K562 (cell line): ENCODE measurements around the gene MAGIX. TPM values are rescaled to one million over a fixed set of nuclear protein-coding genes. Genes with fewer than 3 reads are reported as not detected.

ENCODE experiments used
- ATAC-seq: fragments of 200-7000 bp; cut with Tn5 transposase; 3 replicates; pipeline ENCODE4 v1.9.1; 2020; ENCODE audit warnings: moderate library complexity
- BruUV-seq: library from RNA; stranded (reverse); fragments of 400-500 nt; replicated peaks from 2 replicates; lab custom pipeline; 2021; lab: Mats Ljungman, UMichigan
- CTCF ChIA-PET: fragments of 300-600 bp; formaldehyde crosslinking; extraction: SDS; loops from one replicate; lab custom pipeline; 2021; ENCODE audit warnings: low intra/inter-chr PET ratio; lab: Yijun Ruan, JAX
- POLR2A ChIA-PET: fragments of 300-600, 350-650 bp; sonication (Branson Sonifier 250); formaldehyde crosslinking; extraction: SDS; loops from one replicate; lab custom pipeline; 2021; ENCODE audit warnings: antibody characterized with exemption, inconsistent platforms; lab: Yijun Ruan, JAX
- DNase-seq, 4 experiments: peaks; one replicate each; pipeline versions ENCODE4 v3.0.0 to v3.0.0-alpha.2; 2011 to 2018; ENCODE audit warnings: low spot score in 3 of 4, mixed read lengths in 3 of 4; ENCODE audit errors: extremely low read depth in 1 of 4
- FAIRE-seq: peaks from 2 replicates; lab custom pipeline; 2011; peaks lifted over from hg19 to GRCh38; lab: Jason Lieb, UNC
- H2AFZ ChIP-seq: 2 replicates; pipeline ENCODE4 v1.6.0; 2011; ENCODE audit warnings: low read depth, low read length, control low read depth, inconsistent platforms
- H3K27ac ChIP-seq: fragments of 200-600 bp; 3 replicates; pipeline ENCODE4 v1.8.0; 2011; ENCODE audit warnings: low read depth, mild to moderate bottlenecking, control low read depth, inconsistent platforms, low read length, moderate library complexity, mixed read lengths; ENCODE audit errors: extremely low read depth
- H3K27me3 ChIP-seq, 2 experiments: fragments of 300-600 bp in 1 of 2; 2 replicates in 1 of 2; 3 replicates in 1 of 2; pipeline versions ENCODE4 v1.6.0 to v1.8.0; 2011; ENCODE audit warnings: inconsistent platforms in 2 of 2, low read length in 2 of 2, mild to moderate bottlenecking in 1 of 2, mixed read lengths in 1 of 2, moderate library complexity in 1 of 2; ENCODE audit not compliant: control insufficient read depth in 2 of 2, insufficient read depth in 2 of 2
- H3K36me3 ChIP-seq: fragments of 300-600 bp; 3 replicates; pipeline ENCODE4 v1.8.0; 2011; ENCODE audit warnings: mild to moderate bottlenecking, low read length, inconsistent platforms; ENCODE audit not compliant: control insufficient read depth, insufficient read depth
- H3K4me1 ChIP-seq, 2 experiments: fragments of 200-600 bp in 1 of 2; replicated peaks in 1 of 2; 2 replicates in 1 of 2; 3 replicates in 1 of 2; pipeline versions ENCODE4 v1.5.1 to v1.8.0; 2011; ENCODE audit warnings: inconsistent platforms in 2 of 2, low read length in 2 of 2, mild to moderate bottlenecking in 1 of 2, mixed read lengths in 1 of 2, moderate library complexity in 1 of 2; ENCODE audit not compliant: control insufficient read depth in 2 of 2, insufficient read depth in 2 of 2
- H3K4me2 ChIP-seq: 2 replicates; pipeline ENCODE4 v1.6.1; 2011; ENCODE audit warnings: low read length, control low read depth, inconsistent platforms, mixed read lengths; ENCODE audit not compliant: insufficient read depth
- H3K4me3 ChIP-seq: fragments of 200-600 bp; sonication (generic), shearing (Covaris generic); 2 replicates; pipeline ENCODE4 v1.5.1; 2016; ENCODE audit warnings: control low read depth, inconsistent platforms
- H3K79me2 ChIP-seq: fragments of 200-600 bp; 3 replicates; pipeline ENCODE4 v1.8.0; 2011; ENCODE audit warnings: low read length, inconsistent platforms; ENCODE audit not compliant: control insufficient read depth, insufficient read depth
- H3K9ac ChIP-seq, 2 experiments: 2 replicates each; pipeline versions ENCODE4 v1.6.0 to v1.6.1; 2011; ENCODE audit warnings: low read depth in 2 of 2, low read length in 2 of 2, control low read depth in 1 of 2, inconsistent platforms in 1 of 2, mild to moderate bottlenecking in 1 of 2, mixed read lengths in 1 of 2; ENCODE audit not compliant: insufficient read depth in 1 of 2
- H3K9me1 ChIP-seq: one replicate; pipeline ENCODE4 v1.6.0; 2011; ENCODE audit warnings: inconsistent platforms, mild to moderate bottlenecking, low read length, moderate library complexity; ENCODE audit not compliant: control insufficient read depth, insufficient read depth
- H3K9me3 ChIP-seq: replicated peaks from 2 replicates; pipeline ENCODE4 v1.5.1; 2011; ENCODE audit warnings: low read depth, low read length, inconsistent platforms; ENCODE audit not compliant: control insufficient read depth, insufficient read depth
- H4K20me1 ChIP-seq: replicated peaks from 2 replicates; pipeline ENCODE4 v1.6.1; 2011; ENCODE audit warnings: low read length, inconsistent platforms, mixed read lengths; ENCODE audit not compliant: control insufficient read depth, insufficient read depth
- BHLHE40 ChIP-seq: IDR thresholded peaks from 2 replicates; pipeline ENCODE4 v1.6.1; 2011; ENCODE audit warnings: low read length, improper control_type of control experiment
- GATA2 ChIP-seq: sonication (generic); formaldehyde crosslinking; IDR thresholded peaks from 2 replicates; pipeline ENCODE4 v1.4.0; 2020; ENCODE audit warnings: mild to moderate bottlenecking, missing genetic modification reagents
- MTF1 ChIP-seq: fragments of 250-450 bp; sonication (Bioruptor Pico); IDR thresholded peaks from 2 replicates; pipeline ENCODE4 v1.9.0; 2021; ENCODE audit warnings: moderate library complexity, mild to moderate bottlenecking, inconsistent platforms, borderline replicate concordance
- POLR2A ChIP-seq: fragments of 450-650 bp; conservative IDR thresholded peaks from 2 replicates; pipeline ENCODE4 v1.6.1; 2016
- PRMT5 ChIP-seq: sonication (generic); formaldehyde crosslinking; IDR thresholded peaks from 2 replicates; pipeline ENCODE4 v1.5.0; 2020; ENCODE audit warnings: missing genetic modification reagents
- SUPT5H ChIP-seq: fragments of 450-650 bp; IDR thresholded peaks from 2 replicates; pipeline ENCODE4 v1.6.1; 2016
- TEAD1 ChIP-seq, 2 experiments: fragments of 450-650 bp in 1 of 2; sonication (generic) in 1 of 2; formaldehyde crosslinking; IDR thresholded peaks; 2 replicates each; pipeline versions ENCODE4 v1.4.0 to v1.8.0; 2020 to 2022; ENCODE audit warnings: mild to moderate bottlenecking in 2 of 2, missing genetic modification reagents in 1 of 2
- WGBS: fragments of 100-300 bp; shearing (Covaris generic); methylation state at CpG from one replicate; pipeline ENCODE4 v1.1.6; 2016; ENCODE audit warnings: low coverage, mixed read lengths; ENCODE audit not compliant: insufficient coverage; ENCODE audit errors: missing lambda C conversion rate; 5-methylcytosine and 5-hydroxymethylcytosine counted together
- in situ Hi-C: fragments of 300-500 bp; cut with MboI; formaldehyde crosslinking; loops from 4 replicates; pipeline ENCODE4 v1.15.0; 2018; ENCODE audit warnings: inconsistent platforms, mixed read lengths
- intact Hi-C: fragments of 100-400 bp; cut with micrococcal nuclease; formaldehyde crosslinking; loops from 2 replicates; pipeline ENCODE4 v1.14.2; 2022
- polyA plus RNA-seq, 8 experiments: library from polyadenylated mRNA; depleted of rRNA in 4 of 8; stranded (reverse) in 5 of 8; unstranded in 3 of 8; fragments of >200 nt; fragmentation: Nextera tagmentation in 2 of 8; fragmentation: Illumina TruSeq in 1 of 8; extraction: Ambion mirVana in 2 of 8; extraction: Trizol in 1 of 8; gene quantifications; 2 replicates each; pipeline versions ENCODE4 v1.2.1 to v1.2.3, GENCODE V29; 2011 to 2014; ENCODE audit warnings: inconsistent platforms in 1 of 8, missing spikeins in 1 of 8
- total RNA-seq, 7 experiments: library from RNA; depleted of rRNA in 6 of 7; stranded (reverse); fragments of >200 nt in 6 of 7; fragmentation: Illumina TruSeq in 2 of 7; extraction: Trizol in 2 of 7; gene quantifications; 2 replicates each; pipeline versions ENCODE4 v1.2.1 to v1.2.3, GENCODE V29; 2011 to 2021; ENCODE audit warnings: low replicate concordance in 1 of 7

Gene MAGIX
- total and polyA plus RNA-seq, 9 of the 15 experiments (the other 6 are each of a cell fraction or from before 2014, with no cell fraction given): 0.08 to 3.5 (median 0.47) TPM

GRCh38 chrX:49133759-49134158, 28.8 kb upstream of the MAGIX start:
- no peaks in the 10 kb centered on the region for H4K20me1 ChIP-seq
- H3K4me1 ChIP-seq: no peaks in the 10 kb centered on the region; a peak in 2 of 5 replicates
- in situ Hi-C loops (no loop called here), intact Hi-C loops (no loop called here)
- no peak overlapping the region for H3K27ac ChIP-seq
- no TSS peak for BruUV-seq
- DNase-seq (no peak), FAIRE-seq (no peak), ATAC-seq (no peak)
- no peak overlapping the region for H2AFZ ChIP-seq
- no peaks in the 10 kb centered on the region; the same call in 1 of the 2 replicates for H3K9me3 ChIP-seq
- H3K4me2 ChIP-seq: no peak overlapping the region
- H3K27me3 ChIP-seq: no peaks in the 10 kb centered on the region
- no peak overlapping the region for H3K9ac ChIP-seq
- no peaks in the 10 kb centered on the region for H3K9me1 ChIP-seq
- H3K4me3 ChIP-seq: no peak overlapping the region
- POLR2A ChIA-PET: interaction anchor here (0.6 to 1.2 kb wide), 2 partner anchors 8 to 10 kb away, joined by 3 to 5 read pairs; no protein-coding TSS in a partner anchor
- WGBS: 82% methylated on average over 1 of the region's 1 CpG
- no peak for TF ChIP-seq PRMT5
- 0 out of 2 replicates have a peak, but pooled peaks have one; percentile 32 for TF ChIP-seq SUPT5H
- TF ChIP-seq POLR2A: peak; percentile 35; the same call in 1 of the 2 replicates
- TF ChIP-seq, all 486 proteins: peak for 2
- CTCF ChIA-PET: no interaction called here
- H3K79me2 ChIP-seq: 0 out of 3 replicates have a peak, but pooled peaks cover under 1% of the 10 kb centered on the region
- peaks cover 34% of the 10 kb centered on the region for H3K36me3 ChIP-seq

GRCh38 chrX:49137492-49137891, 25.1 kb upstream of the MAGIX start:
- no peak overlapping the region for H3K4me3 ChIP-seq
- in situ Hi-C loops: no loop called here

More at GRCh38 chrX:49137492-49137891, 25.1 kb upstream of the MAGIX start:
- TF ChIP-seq TEAD1 (CRISPR knock-in tag; IDR thresholded peaks at IDR 0.05) (no peak), MTF1 (CRISPR knock-in tag) (no peak), BHLHE40 (no peak), GATA2 (CRISPR knock-in tag) (no peak)
- intact Hi-C loops: no loop called here
- Histone ChIP-seq H3K4me2 (no peak overlapping the region), H4K20me1 (no peaks in the 10 kb centered on the region), H2AFZ (no peak overlapping the region), H3K27ac (no peak overlapping the region), H3K4me1 (peaks cover 0 to 7% of the 10 kb centered on the region in 2 experiments; a peak in 3 of 5 replicates), H3K79me2 (peaks cover 22% of the 10 kb centered on the region), H3K9me3 (peaks cover 33% of the 10 kb centered on the region), H3K9ac (no peak overlapping the region), H3K36me3 (peaks cover 63% of the 10 kb centered on the region), H3K27me3 (no peaks in the 10 kb centered on the region), H3K9me1 (no peaks in the 10 kb centered on the region)
- DNase-seq: no peak
- WGBS: 100% methylated on average over 1 of the region's 1 CpG
- no peak for FAIRE-seq
- CTCF ChIA-PET: no interaction called here
- POLR2A ChIA-PET: no interaction called here
- BruUV-seq: no TSS peak
- no peak; the same call in 2 of the 3 replicates for ATAC-seq
